CD4-positive, alpha-beta T cell (primary cell): ENCODE data around the gene CD2AP. TPM values are rescaled to one million over a fixed set of nuclear protein-coding genes. Genes with fewer than 3 reads are reported as not detected.
A peak's percentile ranks its signal among the peaks of the same experiment; 100 is the strongest.

Source experiments
- ATAC-seq: fragments of 200-7000 bp; cut with Tn5 transposase; one replicate; pipeline ENCODE4 v1.10.0; 2022; ENCODE audit warnings: mild to moderate bottlenecking; ENCODE audit not compliant: poor library complexity
- CTCF ChIA-PET: fragments of 350-600 bp; sonication (Branson Sonifier 250); formaldehyde crosslinking; loops from one replicate; lab custom pipeline; 2021; ENCODE audit warnings: antibody characterized with exemption, inconsistent platforms; lab: Charles Lee
- POLR2A ChIA-PET: fragments of 350-600 bp; sonication (Branson Sonifier 250); formaldehyde crosslinking; loops from one replicate; lab custom pipeline; 2021; ENCODE audit warnings: antibody characterized with exemption, inconsistent platforms; lab: Charles Lee
- DNase-seq, 14 experiments: peaks; one replicate each; pipeline ENCODE4 v3.0.0-alpha.2; 2013 to 2020; ENCODE audit warnings: mixed read lengths in 2 of 14
- H3K27ac ChIP-seq, 2 donors: one replicate each; pipeline versions ENCODE4 v1.5.1 to v1.7.0; 2013; ENCODE audit warnings: low read length in 2 of 2, low read depth in 1 of 2, mild to moderate bottlenecking in 1 of 2
- H3K27me3 ChIP-seq, 2 experiments: 1 replicate in 1 of 2; 2 replicates in 1 of 2; pipeline versions ENCODE4 v1.6.1 to v1.7.0; 2013; ENCODE audit warnings: low read length in 2 of 2, control low read depth in 1 of 2, mild to moderate bottlenecking in 1 of 2, moderate library complexity in 1 of 2; ENCODE audit not compliant: insufficient read depth in 2 of 2, control insufficient read depth in 1 of 2
- H3K36me3 ChIP-seq: one replicate; pipeline ENCODE4 v1.6.1; 2013; ENCODE audit warnings: low read length, control low read depth; ENCODE audit not compliant: insufficient read depth
- H3K4me1 ChIP-seq: one replicate; pipeline ENCODE4 v1.6.1; 2013; ENCODE audit warnings: low read length, control low read depth; ENCODE audit not compliant: insufficient read depth
- H3K4me3 ChIP-seq: one replicate; pipeline ENCODE4 v1.5.1; 2013; ENCODE audit warnings: mild to moderate bottlenecking, low read length, moderate library complexity
- H3K9me3 ChIP-seq, 2 experiments: 1 replicate in 1 of 2; 2 replicates in 1 of 2; pipeline versions ENCODE4 v1.6.1 to v1.7.0; 2013; ENCODE audit warnings: low read length in 2 of 2, mild to moderate bottlenecking in 2 of 2, control low read depth in 1 of 2, moderate library complexity in 1 of 2; ENCODE audit not compliant: control insufficient read depth in 1 of 2, insufficient read depth in 1 of 2
- H3K27ac Mint-ChIP-seq: one replicate; pipeline ENCODE4 v1.8.0; 2020; ENCODE audit warnings: mixed read lengths
- H3K27me3 Mint-ChIP-seq: one replicate; pipeline ENCODE4 v1.8.0; 2021; ENCODE audit warnings: mixed read lengths
- H3K36me3 Mint-ChIP-seq: one replicate; pipeline ENCODE4 v1.8.0; 2021; ENCODE audit warnings: low read depth, mixed read lengths
- H3K4me1 Mint-ChIP-seq: one replicate; pipeline ENCODE4 v1.8.0; 2021; ENCODE audit warnings: low read depth, mixed read lengths
- H3K4me3 Mint-ChIP-seq: one replicate; pipeline ENCODE4 v1.8.0; 2020; ENCODE audit warnings: mild to moderate bottlenecking, mixed read lengths
- H3K9me3 Mint-ChIP-seq: one replicate; pipeline ENCODE4 v1.8.0; 2020; ENCODE audit warnings: mixed read lengths
- CTCF ChIP-seq: fragments of 200-600 bp; IDR thresholded peaks from one replicate; pipeline ENCODE4 v1.8.0; 2022; ENCODE audit warnings: antibody characterized with exemption, mild to moderate bottlenecking
- intact Hi-C, 2 experiments: fragments of 100-400 bp; cut with DNase I in 1 of 2; cut with micrococcal nuclease in 1 of 2; formaldehyde crosslinking; loops; one replicate each; pipeline versions ENCODE4 v1.15.1 to v1.9.0; 2023 to 2025; cut with DNase I, micrococcal nuclease
- polyA plus RNA-seq, 2 donors: library from polyadenylated mRNA; unstranded; fragments of 120-200 nt; gene quantifications; one replicate each; pipeline ENCODE4 v1.2.1, GENCODE V29; 2013
- total RNA-seq, 174 experiments: library from RNA in 2 of 174; stranded (reverse) in 2 of 174; gene quantifications; one replicate each; pipeline ENCODE4 v1.2.3 and lab custom pipeline; 2021 to 2026

The CD2AP gene
- total RNA-seq (10 to 100 TPM; 29.4 to 31.3 TPM), total RNA-seq (lab: John Stamatoyannopoulos, UW) (66.5 to 146 (median 102) reads per million in 172 experiments)
- 20.1 TPM for polyA plus RNA-seq (2013, experiment 1 of 2)
- 21.9 TPM for polyA plus RNA-seq (2013, experiment 2 of 2)

- peak within 1 kb of the TSS; percentile 85 to 91 for H3K27ac ChIP-seq
- intact Hi-C loops: loop anchor here (1.0 to 10.0 kb wide), 4 partner anchors 17 to 97 kb away; no protein-coding TSS in a partner anchor
- Mint-ChIP-seq H3K4me3 (peak within 1 kb of the TSS; percentile 100), H3K27ac (peak within 1 kb of the TSS; percentile 95), H3K27me3 (no peaks in the 10 kb centered on the region), H3K9me3 (no peaks in the 10 kb centered on the region), H3K4me1 (peaks cover 46% of the 10 kb centered on the region), H3K36me3 (peaks cover 16% of the 10 kb centered on the region)
- CTCF ChIA-PET: interaction anchor here (1.2 to 1.6 kb wide), 3 partner anchors 9 to 36 kb away, joined by 3 to 6 read pairs (median 5); no protein-coding TSS in a partner anchor
- no peaks in the 10 kb centered on the region for H3K9me3 ChIP-seq
- peak within 1 kb of the TSS; percentile 92 for H3K4me3 ChIP-seq
- TF ChIP-seq CTCF: no peak
- POLR2A ChIA-PET: interaction anchor here (0.6 to 4.5 kb wide), 29 partner anchors 9 to 1348 kb away, joined by 3 to 73 read pairs (median 4); partner anchors contain the start of genes ENPP4 and TNFRSF21
- no peaks in the 10 kb centered on the region for H3K27me3 ChIP-seq
- H3K4me1 ChIP-seq: peaks cover 16% of the 10 kb centered on the region
- DNase-seq (peak; percentile 81 to 96 (median 88)), ATAC-seq (peak; percentile 85)
- no peaks in the 10 kb centered on the region for H3K36me3 ChIP-seq
These were observed at the start of gene CD2AP for GRCh38 chr6:47477497-47478232. Gene CD2AP (plus strand): TSS chr6:47477789. CDS start chr6:47478245, 456 bp downstream.

- H3K9me3 Mint-ChIP-seq: peaks cover 14% of the 10 kb centered on the region
- no peaks in the 10 kb centered on the region for H3K4me1 Mint-ChIP-seq
- CTCF ChIA-PET: no interaction called here
- no peaks in the 10 kb centered on the region for H3K4me1 ChIP-seq
- H3K36me3 Mint-ChIP-seq: no peaks in the 10 kb centered on the region
- no peak overlapping the region for H3K27ac Mint-ChIP-seq
- H3K9me3 ChIP-seq: peaks cover 12 to 14% of the 10 kb centered on the region in 2 experiments
- no peaks in the 10 kb centered on the region for H3K27me3 ChIP-seq
- H3K27me3 Mint-ChIP-seq: no peaks in the 10 kb centered on the region
- H3K27ac ChIP-seq: no peak overlapping the region
- no peaks in the 10 kb centered on the region for H3K36me3 ChIP-seq
- no peak overlapping the region for H3K4me3 Mint-ChIP-seq
- POLR2A ChIA-PET: no interaction called here
- no peak for ATAC-seq
- intact Hi-C loops: no loop called here
- DNase-seq: no peak
- H3K4me3 ChIP-seq: no peak overlapping the region
- TF ChIP-seq CTCF: no peak
These were observed 49.3 kb upstream of the CD2AP start for GRCh38 chr6:47428288-47428687.

- POLR2A ChIA-PET: no interaction called here
- ATAC-seq (no peak), DNase-seq (no peak)
- no peak for TF ChIP-seq CTCF
- intact Hi-C loops: no loop called here
- peaks cover 14% of the 10 kb centered on the region for H3K9me3 Mint-ChIP-seq
- H3K9me3 ChIP-seq: peaks cover 12 to 14% of the 10 kb centered on the region in 2 experiments
- no peak overlapping the region for H3K27ac ChIP-seq
- no peaks in the 10 kb centered on the region for H3K27me3 Mint-ChIP-seq
- H3K36me3 Mint-ChIP-seq: no peaks in the 10 kb centered on the region
- H3K27me3 ChIP-seq: no peaks in the 10 kb centered on the region
- H3K27ac Mint-ChIP-seq: no peak overlapping the region
- H3K4me3 Mint-ChIP-seq: no peak overlapping the region
- no peaks in the 10 kb centered on the region for H3K36me3 ChIP-seq
- H3K4me1 Mint-ChIP-seq: no peaks in the 10 kb centered on the region
- CTCF ChIA-PET: no interaction called here
- no peak overlapping the region for H3K4me3 ChIP-seq
- H3K4me1 ChIP-seq: no peaks in the 10 kb centered on the region
These were observed 48.6 kb upstream of the CD2AP start for GRCh38 chr6:47428746-47429664.
